Transverse colon (tissue), 4 donors: ENCODE measurements around the gene TAL2.

Experiments used
- CTCF ChIP-seq, 5 experiments: fragments of 200-600 bp in 3 of 5; fragments of 450-650 bp in 2 of 5; sonication (generic) in 3 of 5; IDR thresholded peaks; 1 replicate in 2 of 5; 2 replicates in 3 of 5; pipeline ENCODE4 v1.5.1; 2016 to 2017; ENCODE audit warnings: antibody characterized with exemption in 5 of 5, inconsistent platforms in 3 of 5, mild to moderate bottlenecking in 2 of 5, moderate library complexity in 1 of 5
- POLR2AphosphoS5 ChIP-seq, 3 donors: sonication (generic); formaldehyde crosslinking; IDR thresholded peaks; one replicate each; pipeline ENCODE4 v1.6.1; 2016; ENCODE audit warnings: antibody characterized with exemption in 3 of 3

GRCh38 chr9:105621001-105621400 is 41.3 kb upstream of the TAL2 start:
- no peak for TF ChIP-seq POLR2AphosphoS5 (IDR thresholded peaks at IDR 0.05)
- TF ChIP-seq CTCF (IDR thresholded peaks at IDR 0.05), result no peak
